Stimulated activated CD4-positive, alpha-beta T cell treated with anti-CD3 and anti-CD28 coated beads, Interleukin-15, amount 100 ng/mL, for 1 hour (primary cell): ENCODE data around the gene GNAO1.
A peak's percentile ranks its signal among the peaks of the same experiment; 100 is the strongest.

ENCODE experiments used
- DNase-seq, 2 donors: peaks; one replicate each; pipeline ENCODE4 v3.0.0-alpha.2; 2020; ENCODE audit warnings: low read depth in 1 of 2, low spot score in 1 of 2

The GNAO1 gene

DNA sequence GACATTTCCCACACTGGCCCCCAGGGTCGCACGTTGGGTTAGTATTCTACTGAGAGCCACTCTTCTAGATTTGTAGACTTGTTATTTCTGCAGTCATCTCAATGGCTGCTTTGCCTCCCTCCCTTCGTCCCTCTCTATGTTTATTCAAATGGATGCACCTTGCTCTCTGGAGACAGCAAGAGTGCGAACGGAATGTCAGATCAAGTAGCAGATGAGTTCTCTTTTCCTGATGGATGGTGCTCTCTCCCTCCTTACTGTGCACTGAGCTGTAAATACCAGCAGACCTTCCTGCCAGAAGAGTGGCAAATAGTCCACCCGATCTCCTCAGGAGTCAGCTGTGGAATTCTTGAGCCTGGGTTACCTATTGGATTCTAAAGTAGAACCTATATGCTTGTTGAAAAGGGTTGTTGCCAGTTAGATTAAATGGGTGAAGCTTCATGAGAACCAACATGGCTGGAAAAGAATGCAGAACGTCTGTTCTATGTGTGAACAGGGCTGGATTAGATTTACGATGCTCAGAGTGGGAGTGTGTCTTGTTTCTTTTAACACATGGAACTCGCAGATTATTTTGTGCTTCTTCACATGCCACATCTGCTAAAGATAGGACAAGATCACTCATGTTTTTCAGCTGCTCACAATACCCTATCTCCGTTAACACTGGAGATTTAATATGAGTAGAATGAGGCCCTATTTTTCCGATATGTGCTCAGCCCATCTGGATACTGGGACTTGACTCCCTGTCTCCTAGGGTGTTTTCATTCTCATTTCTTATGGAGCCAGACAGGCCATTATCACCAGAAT lies 6.1 kb downstream of the GNAO1 start:
- DNase-seq = no peak

DNA sequence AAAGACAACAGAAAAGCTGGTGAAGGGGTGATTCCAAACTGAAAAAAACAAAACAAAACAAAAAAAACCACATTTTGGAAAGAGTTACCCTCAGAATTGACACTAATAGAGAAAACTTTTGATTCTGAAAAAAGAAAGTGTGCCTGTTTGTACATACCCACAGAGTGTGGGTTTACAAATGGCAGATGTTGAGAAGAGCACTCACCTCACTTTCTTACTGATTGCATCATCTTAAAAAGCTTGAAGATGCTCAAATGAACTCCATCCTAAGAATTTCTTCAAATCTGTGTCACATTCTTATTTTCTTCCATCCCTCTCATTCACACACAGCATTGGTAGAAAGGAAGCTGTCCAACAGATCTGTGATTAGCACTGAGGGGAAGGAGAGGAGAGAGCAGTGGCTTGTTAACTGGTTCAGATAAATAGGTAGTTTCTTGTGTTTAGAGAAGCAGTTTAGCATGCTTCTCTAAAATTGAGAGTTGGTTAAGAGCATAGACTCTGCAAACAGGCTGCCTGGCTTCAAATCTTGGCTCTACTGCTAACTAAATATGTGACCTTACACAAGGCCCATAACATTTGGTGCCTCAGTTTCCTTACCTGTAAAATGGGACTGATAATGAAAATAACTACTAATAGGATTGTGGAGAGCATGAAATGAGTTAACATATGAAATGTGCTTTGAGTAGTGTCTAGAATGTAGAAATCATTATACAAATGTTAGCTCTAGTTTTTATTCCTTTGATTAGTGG lies 6.9 kb downstream of the GNAO1 start:
- no peak for DNase-seq

DNA sequence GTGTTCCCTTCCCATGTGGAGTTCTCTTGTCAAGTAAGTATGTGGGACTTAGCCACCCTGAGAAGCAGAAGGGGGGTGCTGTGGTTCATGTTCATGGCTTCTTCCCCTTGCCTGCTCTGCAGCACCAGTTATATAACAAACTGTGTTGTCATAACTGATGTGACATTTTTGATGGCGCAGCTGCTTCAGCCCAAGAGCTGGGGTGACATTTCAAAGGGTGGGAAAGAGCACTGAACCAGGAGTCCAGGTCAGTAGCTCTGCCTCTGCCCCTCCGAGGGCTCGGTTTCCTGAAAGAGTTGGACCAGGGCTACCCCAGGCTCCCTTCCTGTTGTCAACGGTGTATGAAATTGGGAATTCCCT lies 7.4 kb downstream of the GNAO1 start:
- no peak for DNase-seq

DNA sequence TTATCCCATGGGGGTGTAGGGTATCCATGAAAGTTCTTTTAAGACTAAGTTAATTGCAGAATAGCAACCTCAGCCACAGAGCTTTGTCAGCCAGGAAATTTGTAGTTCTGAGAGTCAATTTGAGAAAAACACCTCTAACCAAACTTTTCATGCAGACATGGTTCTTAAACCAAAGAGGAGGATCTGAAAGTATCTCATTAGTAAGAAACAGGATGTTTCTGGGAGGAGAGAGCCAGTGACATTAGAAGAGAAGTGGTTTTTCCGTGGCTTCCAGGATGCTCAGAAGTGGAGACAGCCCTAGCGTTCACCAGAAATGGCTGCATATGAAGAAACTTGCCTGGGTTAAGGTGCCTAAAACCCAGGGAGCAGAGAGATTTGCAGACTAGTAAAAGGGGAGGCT lies 7.9 kb downstream of the GNAO1 start:
- DNase-seq = no peak

DNA sequence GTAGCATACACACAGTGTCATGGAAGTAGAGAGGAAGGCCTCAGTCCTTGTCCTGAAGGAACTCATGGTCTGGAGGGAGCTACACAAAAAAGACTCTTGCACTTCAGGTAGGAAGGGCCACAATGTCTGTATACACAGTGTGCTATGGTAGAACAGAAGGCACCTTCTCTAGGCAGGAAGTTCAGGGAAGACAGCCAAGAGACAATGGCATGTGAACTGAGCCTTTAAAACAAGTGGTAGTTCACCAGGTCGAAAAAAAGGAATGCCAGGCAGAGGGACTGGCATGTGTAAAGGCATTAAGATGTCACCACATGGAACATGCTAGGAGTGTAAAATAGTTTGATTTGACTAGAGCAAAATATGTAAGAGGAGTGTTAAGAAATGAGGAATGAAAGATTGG lies 9.7 kb downstream of the GNAO1 start:
- no peak for DNase-seq

DNA sequence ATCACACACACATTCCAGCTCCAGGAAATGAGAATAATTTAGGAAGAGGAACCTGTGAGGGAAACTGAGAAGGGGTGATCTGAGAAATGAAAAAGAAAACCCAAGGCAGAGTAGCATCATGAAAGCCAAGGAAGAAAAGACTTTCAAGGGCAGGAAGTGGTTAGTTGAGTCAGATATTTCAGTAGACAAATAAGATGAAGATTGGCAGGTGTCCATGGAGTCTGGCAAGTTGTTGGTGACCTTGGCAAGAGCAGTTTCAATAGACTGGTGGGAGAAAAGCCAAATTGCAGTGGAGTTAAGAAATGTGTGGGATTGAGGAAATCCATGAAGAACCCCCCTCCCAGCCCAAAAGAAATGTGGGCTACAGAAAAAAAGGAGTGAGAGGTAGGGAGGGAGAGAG lies 10.7 kb downstream of the GNAO1 start:
- no peak for DNase-seq

DNA sequence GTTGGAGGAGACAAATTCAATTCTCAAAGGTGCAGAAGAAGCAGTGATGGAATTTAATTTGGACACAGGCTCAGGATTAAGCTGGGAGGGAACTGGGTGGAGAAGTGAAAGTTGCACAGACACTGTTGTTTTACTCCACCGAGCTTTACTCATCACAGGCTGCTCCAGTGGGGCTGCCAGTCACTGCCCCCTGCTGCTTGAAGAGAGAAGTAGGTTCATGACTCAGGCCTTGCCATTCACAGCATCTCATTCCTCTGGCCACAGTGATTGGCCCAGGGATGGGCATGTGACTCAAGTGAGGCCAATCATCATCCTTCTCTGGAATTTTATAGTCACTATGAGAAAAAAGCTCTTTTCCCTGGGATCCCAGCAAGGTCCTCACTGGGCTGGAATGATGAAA lies 11.8 kb downstream of the GNAO1 start:
- DNase-seq = peak in 1 of 2 donors; percentile 33

DNA sequence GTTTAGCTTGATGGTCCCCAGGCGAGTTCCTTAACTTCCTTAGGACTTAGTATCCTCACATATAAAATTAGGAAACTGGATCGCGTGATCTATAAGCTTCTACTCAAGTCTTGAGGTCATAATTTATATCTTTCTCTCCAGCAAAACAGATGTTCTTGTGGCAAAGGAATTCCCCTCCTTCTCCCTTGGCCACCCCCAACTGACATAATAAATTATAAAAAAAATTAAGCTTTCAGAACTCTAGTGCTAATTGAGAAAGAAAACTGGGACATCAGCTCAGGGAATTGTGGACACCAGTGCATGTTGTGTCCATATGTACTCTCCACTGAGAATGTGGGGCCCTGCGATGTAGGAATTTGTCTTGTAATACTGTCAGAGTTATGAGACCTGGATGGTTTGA lies 13.5 kb downstream of the GNAO1 start:
- DNase-seq = no peak

DNA sequence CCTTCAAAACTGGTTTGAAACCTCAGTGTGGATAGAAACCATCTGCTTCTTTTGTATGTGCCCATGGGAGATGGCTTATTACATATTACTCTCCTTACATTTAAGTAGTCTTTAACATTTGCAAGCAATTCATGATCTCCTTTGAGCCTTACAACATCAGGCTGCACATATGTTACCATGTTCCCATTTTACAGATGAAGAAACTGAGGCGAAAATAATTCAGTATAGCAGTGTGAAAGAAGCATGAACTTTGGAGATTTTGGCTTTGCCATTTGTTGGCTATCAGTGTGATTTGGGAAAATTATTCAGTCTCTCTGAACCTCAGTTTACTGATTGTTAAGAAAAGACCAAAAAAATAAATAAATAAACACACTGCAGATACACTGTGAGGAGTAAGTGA lies 15.7 kb downstream of the GNAO1 start:
- no peak for DNase-seq

DNA sequence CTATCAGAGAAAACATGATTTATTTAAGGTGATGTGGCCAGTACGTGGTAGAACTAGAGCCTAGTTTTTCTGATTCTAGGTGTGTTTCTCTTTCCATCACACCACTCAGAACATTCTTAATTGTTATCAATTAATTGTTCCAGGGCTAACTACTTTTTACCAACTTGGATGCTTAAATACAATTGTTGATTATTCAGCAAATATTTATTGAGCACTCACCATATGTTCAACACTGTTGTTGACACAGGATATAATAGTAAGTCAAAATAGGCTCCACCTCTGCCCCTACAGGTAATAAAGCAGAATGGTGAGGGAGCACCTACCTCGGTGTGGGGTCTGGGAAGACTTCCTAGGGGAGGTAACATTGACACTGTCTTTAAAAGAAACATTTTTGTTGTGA lies 16.1 kb downstream of the GNAO1 start:
- DNase-seq = no peak

DNA sequence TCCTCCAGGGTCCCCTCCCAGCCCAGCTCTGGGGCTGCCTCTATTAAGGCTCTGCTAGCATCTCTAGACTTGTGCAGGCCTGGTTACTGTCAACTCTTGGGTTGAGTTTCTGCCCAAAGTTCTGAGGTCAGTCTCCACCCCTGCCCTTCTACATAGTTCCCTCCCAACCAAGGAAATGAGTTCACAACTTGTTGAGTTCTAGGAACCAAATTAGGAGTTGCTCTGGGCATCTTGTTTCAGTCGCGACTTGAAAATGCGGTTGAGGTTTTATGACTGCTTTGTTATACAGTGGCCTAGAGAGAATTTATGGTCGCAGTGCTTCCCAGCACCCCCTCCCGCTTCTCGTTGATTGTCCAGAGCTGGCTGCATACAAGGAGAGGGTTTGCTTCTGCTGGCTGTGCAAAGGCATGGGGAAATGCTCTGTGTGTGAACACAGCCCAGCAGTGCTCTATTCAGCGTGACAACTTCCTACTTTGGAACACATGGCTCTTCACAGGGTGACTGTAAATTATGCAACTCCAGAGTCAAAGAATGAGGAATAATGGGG lies 20.2 kb downstream of the GNAO1 start:
- no peak for DNase-seq

DNA sequence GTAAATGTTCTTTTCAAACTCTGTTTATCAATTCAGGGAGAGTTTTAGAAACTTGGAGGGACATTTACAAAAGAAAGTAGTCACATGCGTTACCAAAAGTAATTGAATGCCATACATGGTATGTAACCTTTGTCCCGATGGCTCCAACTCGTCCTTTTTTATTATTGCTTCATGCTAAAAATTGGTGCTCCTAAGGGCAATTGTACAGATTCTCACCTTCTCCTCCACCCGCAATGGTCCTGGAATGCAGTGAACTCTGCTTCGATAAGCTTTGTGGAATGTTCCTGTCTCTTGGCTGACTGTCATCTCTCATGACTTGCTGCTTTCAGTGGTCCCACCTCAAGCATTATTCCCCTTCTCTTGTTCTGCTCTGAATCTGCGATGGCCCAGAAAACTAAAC lies 20.9 kb downstream of the GNAO1 start:
- DNase-seq = no peak

DNA sequence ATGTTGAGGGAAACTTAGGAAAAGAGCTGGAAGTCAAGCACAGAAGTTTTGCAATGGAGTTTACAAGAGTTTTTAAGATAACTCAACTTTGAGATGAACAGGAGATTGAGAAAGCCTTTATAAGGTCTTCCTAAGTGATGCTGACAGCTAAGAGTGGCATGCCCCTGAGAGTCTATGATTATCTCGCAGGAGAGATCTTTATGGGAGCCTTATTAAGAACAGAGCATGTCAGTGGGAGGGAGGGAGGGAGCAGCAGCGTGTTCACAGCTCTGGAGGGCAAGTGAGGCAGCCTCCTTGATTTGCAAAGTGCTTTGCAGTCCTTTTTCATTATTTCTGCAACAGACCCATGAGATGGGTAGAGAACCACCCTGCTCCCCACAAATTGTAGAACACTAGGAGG lies 30.7 kb downstream of the GNAO1 start:
- no peak for DNase-seq

DNA sequence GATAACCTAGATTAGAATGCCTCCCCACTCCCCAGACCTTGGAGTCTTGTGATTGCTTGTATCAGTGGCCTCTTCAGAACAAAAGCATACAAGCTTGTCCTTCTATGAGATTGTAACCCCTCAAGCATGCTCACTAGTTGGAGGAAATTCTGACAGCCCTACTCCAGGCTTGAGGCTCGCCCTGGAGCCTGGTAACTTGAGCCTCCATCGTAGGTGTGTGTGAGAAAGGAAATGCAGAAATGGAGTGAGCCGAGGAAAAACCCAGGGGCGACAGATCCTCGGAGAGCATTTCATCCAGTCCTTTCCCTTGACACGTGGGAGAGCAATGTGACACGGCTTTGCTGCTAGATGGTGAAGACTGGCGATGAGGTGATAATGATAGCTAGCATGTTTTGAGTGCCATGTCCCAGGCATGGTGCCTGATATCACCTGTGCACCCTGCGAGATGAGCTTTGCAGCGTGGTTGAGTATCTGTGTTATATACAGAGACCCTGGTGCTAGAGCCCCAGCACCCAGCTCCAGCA lies 31.2 kb downstream of the GNAO1 start:
- no peak for DNase-seq

DNA sequence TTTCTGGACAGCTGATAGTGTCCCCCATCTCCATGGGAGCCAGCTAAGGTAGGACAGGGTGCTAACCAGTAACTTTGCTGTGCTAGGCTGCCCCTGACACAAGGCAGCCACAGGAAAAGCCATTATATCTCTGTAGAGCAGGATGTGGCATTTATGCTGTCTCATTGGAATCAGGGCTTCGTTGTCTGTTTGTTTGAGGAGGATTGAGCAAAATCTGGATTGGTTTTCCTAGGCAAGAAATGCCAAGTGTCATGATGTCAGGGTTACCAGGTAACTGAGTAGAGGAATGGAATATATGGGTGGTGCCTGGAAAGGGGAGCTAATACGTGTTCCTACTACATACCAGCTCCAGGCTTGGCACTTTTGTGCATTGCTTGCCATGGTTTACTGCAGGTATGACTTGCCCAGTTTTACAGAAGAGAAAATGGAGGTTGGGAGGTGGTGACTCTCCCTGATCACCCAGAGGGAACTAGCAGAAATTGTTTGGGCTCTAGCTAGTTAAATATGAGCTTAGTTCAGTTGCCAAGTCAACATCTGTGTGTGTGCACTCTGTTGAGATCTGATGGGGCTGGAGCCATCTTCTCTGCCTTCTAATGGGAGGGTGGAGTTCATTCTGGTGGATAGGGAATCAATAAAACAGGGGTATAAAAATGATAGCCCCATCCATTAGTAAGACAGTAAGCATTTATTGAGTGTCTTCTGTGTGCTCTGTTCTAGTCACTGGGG lies 33.9 kb downstream of the GNAO1 start:
- no peak for DNase-seq

DNA sequence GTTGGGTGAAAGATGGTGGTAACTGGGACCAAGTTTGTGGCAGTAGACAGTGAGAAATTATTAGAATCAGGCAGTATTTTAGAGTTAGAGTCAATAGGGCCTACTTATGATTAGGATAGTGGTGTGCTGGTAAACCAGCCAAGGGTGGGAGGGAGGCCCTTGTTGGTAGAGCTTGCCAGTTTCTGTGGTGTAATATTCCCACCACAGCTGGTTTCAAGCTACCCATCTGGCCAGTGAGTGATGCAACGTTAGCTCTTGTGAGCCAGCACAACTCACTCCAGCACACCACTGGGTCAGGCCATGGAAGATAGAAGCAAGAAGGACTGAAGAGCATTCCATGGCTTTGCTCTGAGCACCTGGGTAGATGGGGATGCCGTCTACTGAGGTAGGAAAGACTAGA lies 34.9 kb downstream of the GNAO1 start:
- no peak for DNase-seq

DNA sequence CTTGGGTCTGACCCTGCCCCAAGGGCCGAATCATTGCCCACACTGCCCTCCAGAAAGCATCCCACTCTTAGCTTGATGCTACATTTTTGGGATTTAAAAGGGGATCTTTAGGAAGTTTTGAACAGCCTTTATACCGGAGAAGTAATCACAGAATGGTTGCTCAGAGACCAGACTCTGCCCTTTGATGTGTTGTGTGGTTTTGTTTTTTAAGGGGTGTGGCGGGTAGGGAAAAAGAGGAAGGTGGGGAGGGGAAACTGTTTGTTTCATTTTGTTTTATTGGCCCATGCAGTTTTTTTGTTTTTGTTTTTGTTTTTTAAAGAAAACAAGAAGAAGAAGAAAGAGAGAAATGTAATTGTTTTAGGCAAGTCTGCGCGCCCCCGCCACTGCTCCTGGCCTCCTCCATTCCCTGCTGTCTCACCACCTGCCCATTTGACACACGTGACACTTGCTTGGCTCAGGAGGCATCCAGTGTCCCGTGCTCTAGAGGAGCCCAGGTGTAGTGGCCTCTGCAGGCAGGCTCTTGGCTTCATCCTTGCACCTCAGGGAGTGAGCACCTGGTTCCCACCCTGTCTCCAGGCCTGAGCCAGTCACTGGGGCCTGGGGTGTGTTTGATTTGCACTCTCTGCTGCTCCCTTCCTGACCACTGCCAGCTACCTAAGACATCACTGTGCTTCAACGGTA lies 35.7 kb downstream of the GNAO1 start:
- no peak for DNase-seq

DNA sequence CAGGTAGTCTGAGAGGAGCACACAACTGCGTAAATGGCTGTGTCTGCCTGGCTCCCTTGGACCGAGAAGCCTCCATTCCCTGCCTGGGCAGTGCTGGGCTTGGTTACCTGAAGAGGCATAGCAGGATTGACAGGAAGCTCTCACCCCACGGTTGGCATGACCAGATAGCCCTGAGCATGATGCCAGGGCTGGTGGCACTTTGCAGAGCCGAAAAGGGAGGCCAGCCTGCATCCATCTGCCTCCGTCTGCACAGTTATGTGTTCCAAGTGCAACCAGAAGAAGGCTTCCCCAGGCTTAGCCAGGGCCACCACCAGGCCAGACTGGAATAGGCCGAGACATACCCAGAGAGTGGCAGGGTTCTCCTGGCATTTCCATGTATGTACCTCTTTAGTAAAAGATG lies 36.6 kb downstream of the GNAO1 start:
- DNase-seq = no peak

DNA sequence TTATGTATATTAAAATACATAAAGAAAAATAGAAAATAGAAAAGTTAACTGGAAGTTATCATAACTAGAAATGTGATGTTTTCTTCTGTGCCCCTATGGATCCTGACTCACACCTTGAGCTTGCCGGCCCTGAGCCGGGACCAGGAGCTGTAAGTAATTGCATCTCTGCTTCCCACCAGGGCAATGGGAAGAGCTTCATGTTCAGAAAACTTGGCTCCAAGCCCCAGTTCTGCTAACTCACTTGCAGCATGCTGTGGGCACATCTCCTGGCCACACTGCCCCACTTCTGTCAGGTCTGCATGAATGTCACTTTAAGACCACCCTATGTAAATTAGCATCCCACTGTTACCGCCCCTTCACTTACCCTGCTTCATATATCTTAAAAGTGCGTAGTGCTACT lies 37.2 kb downstream of the GNAO1 start:
- no peak for DNase-seq

DNA sequence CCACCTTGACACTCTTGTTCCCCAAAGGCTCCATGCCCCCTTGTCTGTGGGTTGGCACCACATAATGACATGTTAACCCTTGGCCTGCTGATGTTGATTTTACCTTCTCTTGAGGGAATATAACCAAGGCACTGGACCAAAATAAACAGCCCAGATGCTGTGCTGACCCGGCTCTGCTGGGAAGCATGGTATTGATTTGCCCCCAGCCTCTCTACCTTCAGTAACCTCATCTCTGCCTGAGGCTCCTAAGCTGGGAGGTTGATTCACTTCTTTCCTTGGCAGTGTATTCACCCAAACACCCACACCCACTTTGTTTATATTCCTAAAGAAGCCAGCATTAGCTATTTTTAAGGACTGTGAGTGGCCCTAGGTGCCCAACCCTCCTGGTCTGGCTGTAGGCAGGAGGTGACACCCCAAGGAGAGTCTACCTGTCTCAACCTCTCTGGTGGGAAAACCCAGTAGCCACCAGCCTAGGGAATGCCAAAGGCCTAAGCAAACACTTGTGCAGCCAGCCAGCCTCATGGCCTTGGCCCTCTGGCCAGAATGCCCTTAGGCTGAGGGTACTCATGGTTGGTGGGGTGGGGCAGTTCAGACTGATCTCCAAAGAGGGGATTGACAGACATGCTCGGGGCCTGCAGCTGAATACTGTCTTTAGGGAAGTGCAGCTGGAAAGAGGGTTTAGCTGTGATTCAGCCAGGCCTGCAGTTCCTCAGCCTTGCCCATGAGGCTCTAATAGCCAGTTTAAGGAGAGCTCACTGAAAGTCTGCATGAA lies 42.7 kb downstream of the GNAO1 start:
- no peak for DNase-seq
